ENCODE results near the gene CDK6. TPM values are rescaled to one million over a fixed set of nuclear protein-coding genes. Genes with fewer than 3 reads are reported as not detected.
"Not testable (repeated sequence)": the region's sequence is repeated elsewhere in the genome, so short reads cannot be mapped to it uniquely, and the experiment has no call there.

CDK6 gene
- 1 to 10 TPM; 1.2 to 6.9 (median 2.6) TPM for total RNA-seq

DNA sequence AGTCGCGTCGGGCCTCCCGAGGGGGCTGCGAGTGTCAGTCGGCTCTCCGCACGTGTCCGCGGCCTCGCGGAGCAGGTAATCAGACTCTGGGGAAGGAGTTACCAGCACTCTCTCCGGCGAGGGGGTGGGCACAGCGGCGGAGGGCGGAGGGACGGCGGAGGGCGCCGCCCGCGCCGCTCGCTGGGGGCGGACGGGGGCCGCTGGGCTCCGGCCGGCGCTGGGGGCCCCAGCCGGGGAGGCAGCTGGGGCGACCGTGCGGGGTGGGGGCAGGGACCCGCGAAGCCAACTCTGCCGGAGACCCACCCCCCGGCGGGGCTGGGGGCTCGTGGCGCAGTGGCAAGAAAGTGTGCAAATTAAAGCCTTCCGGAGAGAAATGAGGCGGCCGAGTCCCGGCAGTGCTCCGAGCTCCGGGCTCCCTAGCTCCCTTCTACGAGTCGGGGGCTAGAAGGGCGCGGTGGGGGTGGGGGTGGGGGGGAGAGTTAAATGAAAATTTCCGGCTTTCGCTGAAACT, at the start of gene CDK6:
TSS of gene CDK6 (minus strand) at position 85 of the 511 bp plus-strand sequence. CDS start 3,250 bp downstream, outside the sequence.
- Histone ChIP-seq H3K27me3 (peaks cover 5 to 48% (median 45%) of the 10 kb centered on the region in 3 donors), H3K9me3 (no peaks in the 10 kb centered on the region), H3K36me3 (no peaks in the 10 kb centered on the region), H3K4me3 (peak within 1 kb of the TSS; percentile 50 to 81 (median 70)), H3K4me1 (no peaks in the 10 kb centered on the region), H3K27ac (peak within 1 kb of the TSS; percentile 74 to 80 (median 76))
- in situ Hi-C loops (cut with MboI; ENCODE audit: low sequenced_read_pairs in 4 of 4), result loop anchor here in 2 of 4 donors (10.0 to 25.0 kb wide), 2 partner anchors 212 to 224 kb away; no protein-coding TSS in a partner anchor
- peak; percentile 24 to 26 for TF ChIP-seq POLR2A (IDR thresholded peaks at IDR 0.05)
- TF ChIP-seq, protein P1, sequence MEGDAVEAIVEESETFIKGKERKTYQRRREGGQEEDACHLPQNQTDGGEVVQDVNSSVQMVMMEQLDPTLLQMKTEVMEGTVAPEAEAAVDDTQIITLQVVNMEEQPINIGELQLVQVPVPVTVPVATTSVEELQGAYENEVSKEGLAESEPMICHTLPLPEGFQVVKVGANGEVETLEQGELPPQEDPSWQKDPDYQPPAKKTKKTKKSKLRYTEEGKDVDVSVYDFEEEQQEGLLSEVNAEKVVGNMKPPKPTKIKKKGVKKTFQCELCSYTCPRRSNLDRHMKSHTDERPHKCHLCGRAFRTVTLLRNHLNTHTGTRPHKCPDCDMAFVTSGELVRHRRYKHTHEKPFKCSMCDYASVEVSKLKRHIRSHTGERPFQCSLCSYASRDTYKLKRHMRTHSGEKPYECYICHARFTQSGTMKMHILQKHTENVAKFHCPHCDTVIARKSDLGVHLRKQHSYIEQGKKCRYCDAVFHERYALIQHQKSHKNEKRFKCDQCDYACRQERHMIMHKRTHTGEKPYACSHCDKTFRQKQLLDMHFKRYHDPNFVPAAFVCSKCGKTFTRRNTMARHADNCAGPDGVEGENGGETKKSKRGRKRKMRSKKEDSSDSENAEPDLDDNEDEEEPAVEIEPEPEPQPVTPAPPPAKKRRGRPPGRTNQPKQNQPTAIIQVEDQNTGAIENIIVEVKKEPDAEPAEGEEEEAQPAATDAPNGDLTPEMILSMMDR (IDR thresholded peaks at IDR 0.05 in 4 of 5, conservative IDR thresholded peaks at IDR 0.05 in 1 of 5), result peak in 1 of 5 experiments; percentile 10
- DNase-seq (no peak), ATAC-seq (no peak)
- intact Hi-C loops (cut with DNase I; ENCODE audit: low total_unique reads), result loop anchor here (5.0 kb wide), 1 partner anchor 309 kb away; the partner anchor contains the start of genes PEX1 and RBM48

DNA sequence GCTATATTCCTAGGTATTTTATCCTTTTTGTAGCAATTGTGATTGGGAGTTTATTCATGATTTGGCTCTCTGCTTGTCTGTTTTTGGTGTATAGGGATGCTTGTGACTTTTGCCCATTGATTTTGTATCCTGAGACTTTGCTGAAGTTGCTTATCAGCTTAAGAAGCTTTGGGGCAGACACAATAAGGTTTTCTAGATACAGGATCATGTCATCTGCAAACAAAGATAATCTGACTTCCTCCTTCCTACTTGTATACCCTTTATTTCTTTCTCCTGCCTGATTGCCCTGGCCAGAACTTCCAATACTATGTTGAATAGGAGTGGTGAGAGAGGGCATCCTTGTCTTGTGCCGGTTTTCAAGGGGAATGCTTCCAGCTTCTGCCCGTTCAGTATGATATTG, 49.7 kb upstream of the CDK6 start:
- intact Hi-C loops (cut with DNase I; ENCODE audit: low total_unique reads); ATAC-seq; H3K4me3 ChIP-seq; H3K4me1 ChIP-seq; H3K27me3 ChIP-seq; H3K36me3 ChIP-seq; H3K27ac ChIP-seq; in situ Hi-C loops (cut with MboI; ENCODE audit: low sequenced_read_pairs in 4 of 4); DNase-seq; H3K9me3 ChIP-seq: not testable (repeated sequence)

DNA sequence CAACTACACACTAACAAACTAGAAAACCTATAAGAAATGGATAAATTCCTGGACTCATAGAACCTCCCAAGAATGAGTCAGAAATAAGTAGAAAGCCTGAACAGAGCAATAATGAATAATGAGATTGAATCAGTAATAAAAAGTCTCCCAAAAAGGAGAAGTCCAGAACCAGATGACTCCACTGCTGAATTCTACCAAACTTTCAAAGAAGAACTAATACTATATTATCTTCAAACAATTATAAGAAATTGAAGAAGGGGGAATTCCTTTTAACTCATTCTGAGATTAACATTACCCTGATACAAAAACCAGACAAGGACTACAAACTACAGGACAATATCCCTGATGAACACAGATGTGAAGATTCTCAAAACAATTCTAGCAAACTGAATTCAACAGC, 47.8 kb upstream of the CDK6 start:
- no peak for TF ChIP-seq POLR2A (IDR thresholded peaks at IDR 0.05)
- TF ChIP-seq, protein P1 (IDR thresholded peaks at IDR 0.05 in 4 of 5, conservative IDR thresholded peaks at IDR 0.05 in 1 of 5), result no peak
- in situ Hi-C loops (cut with MboI; ENCODE audit: low sequenced_read_pairs in 4 of 4) (no loop called here), intact Hi-C loops (cut with DNase I; ENCODE audit: low total_unique reads) (no loop called here)
- Histone ChIP-seq H3K27me3 (no peaks in the 10 kb centered on the region), H3K9me3 (no peaks in the 10 kb centered on the region), H3K27ac (no peak overlapping the region), H3K4me3 (no peak overlapping the region), H3K36me3 (no peaks in the 10 kb centered on the region), H3K4me1 (no peaks in the 10 kb centered on the region)
- DNase-seq (no peak), ATAC-seq (no peak)

DNA sequence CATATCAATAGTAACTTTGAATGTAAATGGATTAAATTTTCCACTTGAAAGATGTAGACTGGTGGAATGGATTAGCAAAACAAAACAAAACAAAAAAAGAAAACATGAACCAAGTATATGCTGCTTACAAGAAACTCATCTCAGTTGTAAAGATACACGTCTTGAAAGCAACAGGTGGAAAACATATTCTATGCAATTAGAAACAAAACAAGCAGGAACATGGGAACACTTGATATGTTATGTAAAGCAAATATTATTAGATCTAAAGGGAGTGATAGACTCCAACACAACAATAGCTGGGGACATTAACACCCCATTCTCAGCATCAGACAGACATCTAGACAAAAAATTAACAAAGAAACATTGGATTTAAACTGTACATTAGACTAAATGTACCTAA, 46.4 kb upstream of the CDK6 start:
- H3K4me1 ChIP-seq, result no peaks in the 10 kb centered on the region
- TF ChIP-seq, protein P1 (IDR thresholded peaks at IDR 0.05 in 4 of 5, conservative IDR thresholded peaks at IDR 0.05 in 1 of 5), result no peak
- ATAC-seq (no peak), DNase-seq (no peak)
- no peak overlapping the region for H3K27ac ChIP-seq
- in situ Hi-C loops (cut with MboI; ENCODE audit: low sequenced_read_pairs in 4 of 4), result no loop called here
- H3K4me3 ChIP-seq, result no peak overlapping the region
- H3K27me3 ChIP-seq, result no peaks in the 10 kb centered on the region
- H3K9me3 ChIP-seq, result no peaks in the 10 kb centered on the region
- intact Hi-C loops (cut with DNase I; ENCODE audit: low total_unique reads), result no loop called here
- H3K36me3 ChIP-seq, result no peaks in the 10 kb centered on the region

DNA sequence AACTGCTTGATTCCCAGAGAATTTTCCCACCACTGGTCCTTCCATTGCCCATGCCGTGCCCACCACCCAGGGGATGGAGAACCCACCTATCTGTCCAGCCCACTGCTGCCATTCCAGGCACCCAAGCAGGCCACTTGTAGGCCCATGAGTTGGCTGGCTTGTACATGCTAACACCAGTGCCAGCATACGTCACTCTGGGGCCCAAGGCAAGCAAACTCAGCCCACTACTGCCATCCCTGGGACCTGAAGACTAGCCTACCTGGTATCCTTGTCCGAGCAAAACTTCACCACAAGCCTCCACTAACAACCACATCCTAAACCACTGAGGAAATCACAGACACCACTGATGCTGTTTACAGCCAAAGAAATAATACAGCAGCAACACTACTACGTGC, 44.7 kb upstream of the CDK6 start:
- intact Hi-C loops (cut with DNase I; ENCODE audit: low total_unique reads), result no loop called here
- Histone ChIP-seq H3K9me3 (no peaks in the 10 kb centered on the region), H3K36me3 (no peaks in the 10 kb centered on the region), H3K4me1 (no peaks in the 10 kb centered on the region), H3K4me3 (no peak overlapping the region), H3K27me3 (no peaks in the 10 kb centered on the region), H3K27ac (no peak overlapping the region)
- ATAC-seq, result no peak
- no peak for DNase-seq
- TF ChIP-seq POLR2A (IDR thresholded peaks at IDR 0.05), result no peak
- TF ChIP-seq, protein P1 (IDR thresholded peaks at IDR 0.05 in 4 of 5, conservative IDR thresholded peaks at IDR 0.05 in 1 of 5), result no peak
- in situ Hi-C loops (cut with MboI; ENCODE audit: low sequenced_read_pairs in 4 of 4), result no loop called here
